C4-2B (cell line): ENCODE measurements around the gene ADARB2.

Experiments
- H3K27ac ChIP-seq: fragments of 450-650 bp; 2 replicates; pipeline ENCODE4 v1.5.1; 2017
- ZFX ChIP-seq: fragments of 450-650 bp; IDR thresholded peaks from 2 replicates; pipeline ENCODE4 v1.6.1; 2017
- TF ChIP-seq, protein P1 (sequence below): fragments of 450-650 bp; conservative IDR thresholded peaks from 2 replicates; pipeline ENCODE4 v1.5.1; 2017; ENCODE audit warnings: mild to moderate bottlenecking

Gene ADARB2

DNA sequence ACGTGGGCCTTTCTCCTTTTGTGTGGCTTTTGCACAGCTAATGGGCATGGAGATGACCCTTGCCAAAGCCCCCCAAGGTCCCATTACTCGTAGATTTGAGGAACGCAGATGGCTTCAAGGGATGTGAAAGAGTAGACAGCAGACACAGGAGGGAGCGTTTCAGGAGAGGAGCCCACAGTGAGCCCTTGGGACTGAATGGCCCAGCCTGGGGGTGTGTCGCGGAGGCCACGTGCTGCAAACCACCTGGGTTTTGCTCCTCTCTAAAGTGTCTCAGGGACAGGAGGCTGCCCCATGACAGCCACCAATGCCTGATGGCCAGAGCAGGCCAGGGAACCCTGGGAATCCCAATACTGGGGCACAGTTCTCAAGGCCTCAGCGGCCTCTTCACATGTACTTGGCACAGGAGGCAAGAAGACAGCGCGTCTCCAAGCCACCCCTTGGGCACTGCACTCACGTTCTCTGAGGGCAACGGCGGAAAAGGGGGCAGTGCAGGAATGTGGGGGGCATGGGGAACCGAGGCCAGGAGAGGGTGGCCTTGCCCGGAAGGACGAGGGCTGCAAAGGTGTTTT lies 495.9 kb downstream of the ADARB2 start:
- TF ChIP-seq, protein P1, sequence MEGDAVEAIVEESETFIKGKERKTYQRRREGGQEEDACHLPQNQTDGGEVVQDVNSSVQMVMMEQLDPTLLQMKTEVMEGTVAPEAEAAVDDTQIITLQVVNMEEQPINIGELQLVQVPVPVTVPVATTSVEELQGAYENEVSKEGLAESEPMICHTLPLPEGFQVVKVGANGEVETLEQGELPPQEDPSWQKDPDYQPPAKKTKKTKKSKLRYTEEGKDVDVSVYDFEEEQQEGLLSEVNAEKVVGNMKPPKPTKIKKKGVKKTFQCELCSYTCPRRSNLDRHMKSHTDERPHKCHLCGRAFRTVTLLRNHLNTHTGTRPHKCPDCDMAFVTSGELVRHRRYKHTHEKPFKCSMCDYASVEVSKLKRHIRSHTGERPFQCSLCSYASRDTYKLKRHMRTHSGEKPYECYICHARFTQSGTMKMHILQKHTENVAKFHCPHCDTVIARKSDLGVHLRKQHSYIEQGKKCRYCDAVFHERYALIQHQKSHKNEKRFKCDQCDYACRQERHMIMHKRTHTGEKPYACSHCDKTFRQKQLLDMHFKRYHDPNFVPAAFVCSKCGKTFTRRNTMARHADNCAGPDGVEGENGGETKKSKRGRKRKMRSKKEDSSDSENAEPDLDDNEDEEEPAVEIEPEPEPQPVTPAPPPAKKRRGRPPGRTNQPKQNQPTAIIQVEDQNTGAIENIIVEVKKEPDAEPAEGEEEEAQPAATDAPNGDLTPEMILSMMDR: no peak
- no peak overlapping the region for H3K27ac ChIP-seq

DNA sequence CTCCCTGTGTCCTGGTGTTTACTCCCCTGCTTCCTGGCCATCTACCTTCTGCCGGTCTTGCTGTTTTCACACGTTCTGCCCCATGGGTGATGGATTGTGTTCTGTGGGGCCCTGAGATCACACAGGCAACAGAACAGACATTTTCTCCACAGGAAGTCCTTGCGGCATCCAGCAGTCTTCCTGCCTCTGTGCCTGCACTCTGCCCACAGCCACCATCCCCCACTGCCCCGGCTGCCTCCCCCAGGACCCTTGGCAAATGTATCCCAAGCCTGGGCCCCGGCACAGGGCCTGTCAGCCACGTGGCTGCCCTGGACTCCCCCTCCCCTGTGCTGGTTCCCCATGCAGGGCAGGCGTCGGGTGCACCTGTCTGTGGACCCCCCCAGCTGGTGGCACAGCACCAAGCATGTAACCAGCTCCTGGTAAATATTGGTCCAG lies 497.0 kb downstream of the ADARB2 start:
- H3K27ac ChIP-seq: no peak overlapping the region
- TF ChIP-seq ZFX: no peak
- TF ChIP-seq, protein P1: no peak

DNA sequence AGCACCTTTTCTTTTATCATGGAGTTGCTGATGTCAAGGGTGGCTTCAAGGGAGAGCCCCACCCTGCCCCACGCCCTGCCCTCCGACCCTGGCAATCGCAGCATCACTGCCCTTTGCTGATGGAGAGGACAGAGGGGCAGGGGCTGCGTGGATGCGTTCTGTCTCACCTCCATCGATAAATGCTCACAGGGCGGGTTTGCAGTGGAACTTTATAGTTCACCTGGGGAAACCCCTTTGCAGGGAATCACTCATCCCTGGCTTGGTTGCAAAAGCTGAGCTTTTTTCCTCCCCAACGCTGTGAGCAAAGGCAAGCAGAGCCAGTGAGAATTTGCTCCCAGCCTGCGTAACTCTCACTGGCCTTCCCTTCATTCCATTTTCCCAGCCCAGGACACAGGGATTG lies 504.3 kb downstream of the ADARB2 start:
- H3K27ac ChIP-seq: no peak overlapping the region
- no peak for TF ChIP-seq ZFX
- TF ChIP-seq, protein P1: no peak

DNA sequence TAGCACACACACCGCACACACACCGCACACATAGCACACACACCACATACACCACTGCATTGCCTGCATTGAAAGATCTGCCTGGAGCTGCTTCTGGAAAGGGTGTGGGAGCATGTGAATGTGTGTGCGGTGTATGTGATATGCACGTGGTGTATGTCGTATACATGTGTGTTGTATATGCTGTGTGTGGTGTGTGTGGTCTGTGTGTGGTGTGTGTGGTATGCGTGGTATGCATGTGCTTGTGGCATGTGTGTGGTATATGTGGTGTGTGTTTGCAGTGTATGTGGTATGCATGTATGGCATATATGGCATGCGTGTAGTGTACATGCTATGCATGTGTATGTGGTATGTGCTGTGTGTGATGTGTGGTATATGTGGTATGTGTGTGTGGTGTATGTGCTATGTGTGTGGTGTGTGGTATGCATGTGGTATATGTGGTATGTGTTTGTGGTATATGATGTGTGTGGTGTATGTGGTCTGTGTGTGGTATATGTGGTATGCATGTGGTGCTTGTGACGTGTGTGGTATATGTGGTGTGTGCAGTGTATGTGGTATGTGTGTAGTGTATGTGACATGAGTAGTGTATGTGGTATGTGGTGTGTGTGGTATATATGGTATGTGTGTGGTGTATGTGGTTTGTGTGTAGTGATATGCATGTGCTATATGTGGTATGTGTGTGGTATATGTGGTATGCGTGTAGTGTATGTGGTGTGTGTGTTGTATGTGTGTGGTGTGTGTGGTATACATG lies 505.0 kb downstream of the ADARB2 start:
- no peak for TF ChIP-seq ZFX
- H3K27ac ChIP-seq: no peak overlapping the region

DNA sequence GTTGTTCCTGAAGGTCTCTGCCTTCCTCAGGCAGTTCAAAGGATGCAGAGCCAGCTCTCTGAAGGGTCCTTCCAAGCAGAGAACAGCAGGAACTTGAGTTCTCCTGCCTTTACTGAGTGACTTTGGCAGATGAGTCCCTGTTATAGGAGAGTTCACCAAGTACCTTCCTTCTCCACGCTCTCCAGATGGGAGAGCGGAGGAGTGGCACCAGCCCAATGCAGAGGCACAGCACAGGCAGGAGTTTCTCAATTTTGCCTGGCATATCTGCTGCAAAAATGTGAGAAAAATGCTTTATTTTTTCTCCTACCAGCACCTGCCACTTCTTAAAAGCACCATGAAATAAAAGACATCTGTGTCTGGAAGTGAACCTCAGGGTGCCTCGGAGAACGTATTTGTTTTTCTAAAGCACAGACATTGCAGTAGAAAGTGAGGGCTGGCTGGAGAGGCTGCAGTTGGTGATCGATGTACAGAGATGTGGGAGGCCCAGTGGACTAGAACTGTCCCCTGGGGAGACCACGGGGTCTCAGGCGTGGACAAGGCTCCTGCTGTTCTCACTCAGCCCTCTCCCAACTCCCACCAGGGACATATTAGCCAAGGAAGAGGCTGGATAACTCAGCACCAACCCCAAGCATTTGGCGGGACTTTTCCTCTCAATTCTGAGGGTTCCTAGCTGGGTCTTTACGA lies 506.6 kb downstream of the ADARB2 start:
- TF ChIP-seq, protein P1: no peak
- TF ChIP-seq ZFX: no peak
- no peak overlapping the region for H3K27ac ChIP-seq

DNA sequence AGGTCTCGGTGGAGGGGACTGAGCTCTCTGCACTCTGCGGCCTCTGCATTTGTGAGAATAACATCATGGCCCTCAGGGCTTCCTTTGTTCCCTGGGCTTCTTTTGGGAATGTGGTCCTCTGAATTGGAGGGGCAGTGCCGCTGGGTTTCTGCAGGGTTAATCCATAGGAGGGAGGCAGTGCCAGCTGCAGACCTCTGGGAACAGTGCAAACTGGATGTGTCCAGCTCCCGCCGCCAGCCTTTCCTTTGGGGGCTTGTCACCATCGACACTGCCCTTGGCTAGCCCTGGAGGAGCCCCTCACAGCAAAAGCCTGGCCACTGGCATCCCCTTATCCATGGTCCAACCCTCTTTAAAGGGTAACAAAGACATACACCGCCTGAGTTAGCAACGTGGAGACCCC lies 507.2 kb downstream of the ADARB2 start:
- TF ChIP-seq, protein P1: no peak
- no peak for TF ChIP-seq ZFX
- H3K27ac ChIP-seq: no peak overlapping the region

DNA sequence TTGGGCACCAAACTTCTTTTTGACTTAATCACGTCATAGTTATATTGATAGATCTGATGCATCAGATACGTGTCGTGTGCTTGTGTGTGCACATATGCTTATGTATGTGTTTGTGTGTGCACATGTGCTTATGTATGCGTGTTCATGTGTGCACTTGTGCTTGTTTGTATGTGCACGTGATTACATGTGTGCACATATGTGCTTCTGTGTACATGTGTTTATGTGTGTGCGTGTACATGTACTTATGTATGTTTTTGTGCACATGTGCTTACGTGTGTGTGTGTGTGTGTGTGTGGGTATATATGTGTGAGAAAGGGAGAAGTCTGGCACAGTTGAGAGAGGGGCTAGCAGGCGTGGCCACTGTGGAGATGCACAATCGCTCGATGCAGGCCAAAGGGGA lies 507.8 kb downstream of the ADARB2 start:
- no peak overlapping the region for H3K27ac ChIP-seq
- no peak for TF ChIP-seq ZFX
- TF ChIP-seq, protein P1: no peak
